ENCODE results near the gene HS2ST1.
A peak's percentile ranks its signal among the peaks of the same experiment; 100 is the strongest.
"Not testable (repeated sequence)": the region's sequence is repeated elsewhere in the genome, so short reads cannot be mapped to it uniquely, and the experiment has no call there.

The HS2ST1 gene

GRCh38 chr1:86948212-86948611 is 33.8 kb downstream of the HS2ST1 start:
- Histone ChIP-seq H3K27ac (ENCODE audit: low read length) (no peak overlapping the region), H3K4me1 (ENCODE audit: control insufficient read depth, insufficient read depth, low read length) (peaks cover 1% of the 10 kb centered on the region; the same call in 1 of the 2 replicates), H3K9me3 (ENCODE audit: control insufficient read depth, insufficient read depth, low read length) (no peaks in the 10 kb centered on the region), H3K27me3 (ENCODE audit: control insufficient read depth, insufficient read depth, low read length) (no peaks in the 10 kb centered on the region), H3K4me3 (ENCODE audit: low read length) (no peak overlapping the region), H3K36me3 (ENCODE audit: control insufficient read depth, insufficient read depth, low read length) (no peaks in the 10 kb centered on the region)
- no peak for DNase-seq (ENCODE audit: low read depth, low spot score)
- no CpG with 5 or more reads among the region's 5 CpGs for WGBS (ENCODE audit: insufficient coverage, insufficient read length)

DNA sequence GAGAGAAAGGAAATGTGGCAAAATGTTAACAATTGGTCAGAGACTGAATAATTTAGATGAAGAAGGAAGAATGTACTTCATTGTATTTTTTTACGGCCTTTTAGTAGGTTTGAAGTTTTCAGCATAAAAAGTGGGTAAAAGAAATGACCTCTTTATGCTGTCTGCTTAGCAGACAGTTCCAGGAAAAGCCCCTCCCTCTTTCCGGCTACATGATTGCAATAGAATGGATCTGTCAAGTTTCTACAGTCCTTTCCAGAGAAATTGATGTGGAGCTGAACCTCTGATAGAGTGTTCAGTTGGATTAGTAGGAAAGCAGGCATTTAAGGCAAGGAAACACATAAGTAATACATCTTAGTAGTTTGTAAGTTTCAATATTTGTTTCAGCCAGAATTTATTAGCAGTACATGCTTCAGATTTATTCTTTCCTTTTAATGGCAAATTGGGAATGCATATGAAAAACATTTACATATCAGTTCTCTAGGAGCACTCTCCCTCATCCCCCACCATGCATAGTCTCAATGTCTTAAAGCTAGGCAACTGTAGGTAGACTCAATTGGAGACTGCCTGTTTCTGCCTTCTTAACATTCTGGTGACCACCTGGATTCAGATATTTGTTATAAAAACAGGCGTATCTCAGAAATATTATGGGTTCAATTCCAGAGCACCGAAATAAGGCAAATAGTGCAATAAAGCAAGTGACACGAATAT is 36.4 kb downstream of the HS2ST1 start:
- DNase-seq (ENCODE audit: low read depth, low spot score) = no peak
- WGBS (ENCODE audit: insufficient coverage, insufficient read length) = no CpG with 5 or more reads among the region's 5 CpGs
- H3K36me3 ChIP-seq (ENCODE audit: control insufficient read depth, insufficient read depth, low read length) = no peaks in the 10 kb centered on the region
- no peaks in the 10 kb centered on the region for H3K9me3 ChIP-seq (ENCODE audit: control insufficient read depth, insufficient read depth, low read length)
- peaks cover 1% of the 10 kb centered on the region for H3K4me1 ChIP-seq (ENCODE audit: control insufficient read depth, insufficient read depth, low read length)
- H3K27ac ChIP-seq (ENCODE audit: low read length) = no peak overlapping the region
- no peak overlapping the region for H3K4me3 ChIP-seq (ENCODE audit: low read length)
- no peaks in the 10 kb centered on the region for H3K27me3 ChIP-seq (ENCODE audit: control insufficient read depth, insufficient read depth, low read length)

GRCh38 chr1:86951430-86951829 is 37.0 kb downstream of the HS2ST1 start:
- H3K4me1 ChIP-seq (ENCODE audit: control insufficient read depth, insufficient read depth, low read length) = peaks cover 1% of the 10 kb centered on the region
- H3K4me3 ChIP-seq (ENCODE audit: low read length) = no peak overlapping the region
- no peaks in the 10 kb centered on the region for H3K9me3 ChIP-seq (ENCODE audit: control insufficient read depth, insufficient read depth, low read length)
- no peak for DNase-seq (ENCODE audit: low read depth, low spot score)
- no CpG with 5 or more reads among the region's 1 CpG for WGBS (ENCODE audit: insufficient coverage, insufficient read length)
- H3K36me3 ChIP-seq (ENCODE audit: control insufficient read depth, insufficient read depth, low read length) = no peaks in the 10 kb centered on the region
- H3K27ac ChIP-seq (ENCODE audit: low read length) = no peak overlapping the region
- no peaks in the 10 kb centered on the region for H3K27me3 ChIP-seq (ENCODE audit: control insufficient read depth, insufficient read depth, low read length)

GRCh38 chr1:86953167-86953566 is 38.7 kb downstream of the HS2ST1 start:
- no peaks in the 10 kb centered on the region for H3K36me3 ChIP-seq (ENCODE audit: control insufficient read depth, insufficient read depth, low read length)
- WGBS (ENCODE audit: insufficient coverage, insufficient read length) = no CpG with 5 or more reads among the region's 3 CpGs
- H3K27me3 ChIP-seq (ENCODE audit: control insufficient read depth, insufficient read depth, low read length) = no peaks in the 10 kb centered on the region
- H3K4me1 ChIP-seq (ENCODE audit: control insufficient read depth, insufficient read depth, low read length) = peaks cover 1% of the 10 kb centered on the region
- no peak for DNase-seq (ENCODE audit: low read depth, low spot score)
- no peak overlapping the region for H3K27ac ChIP-seq (ENCODE audit: low read length)
- no peaks in the 10 kb centered on the region for H3K9me3 ChIP-seq (ENCODE audit: control insufficient read depth, insufficient read depth, low read length)
- H3K4me3 ChIP-seq (ENCODE audit: low read length) = no peak overlapping the region

- Histone ChIP-seq H3K36me3 (ENCODE audit: control insufficient read depth, insufficient read depth, low read length) (no peaks in the 10 kb centered on the region), H3K9me3 (ENCODE audit: control insufficient read depth, insufficient read depth, low read length) (no peaks in the 10 kb centered on the region), H3K27ac (ENCODE audit: low read length) (no peak overlapping the region), H3K27me3 (ENCODE audit: control insufficient read depth, insufficient read depth, low read length) (no peaks in the 10 kb centered on the region), H3K4me1 (ENCODE audit: control insufficient read depth, insufficient read depth, low read length) (peaks cover 1% of the 10 kb centered on the region), H3K4me3 (ENCODE audit: low read length) (no peak overlapping the region)
- DNase-seq (ENCODE audit: low read depth, low spot score) = no peak
- no CpG with 5 or more reads among the region's 3 CpGs for WGBS (ENCODE audit: insufficient coverage, insufficient read length)
Observed at GRCh38 chr1:86955678-86956077, 41.2 kb downstream of the HS2ST1 start.

GRCh38 chr1:86956221-86956620 is 41.8 kb downstream of the HS2ST1 start:
- Histone ChIP-seq H3K36me3 (ENCODE audit: control insufficient read depth, insufficient read depth, low read length) (no peaks in the 10 kb centered on the region), H3K9me3 (ENCODE audit: control insufficient read depth, insufficient read depth, low read length) (no peaks in the 10 kb centered on the region), H3K4me3 (ENCODE audit: low read length) (no peak overlapping the region), H3K4me1 (ENCODE audit: control insufficient read depth, insufficient read depth, low read length) (no peaks in the 10 kb centered on the region; the same call in 1 of the 2 replicates), H3K27me3 (ENCODE audit: control insufficient read depth, insufficient read depth, low read length) (no peaks in the 10 kb centered on the region), H3K27ac (ENCODE audit: low read length) (no peak overlapping the region)
- DNase-seq (ENCODE audit: low read depth, low spot score) = no peak

GRCh38 chr1:86957221-86957620 is 42.8 kb downstream of the HS2ST1 start:
- Histone ChIP-seq H3K27ac (ENCODE audit: low read length) (no peak overlapping the region), H3K4me3 (ENCODE audit: low read length) (no peak overlapping the region), H3K27me3 (ENCODE audit: control insufficient read depth, insufficient read depth, low read length) (no peaks in the 10 kb centered on the region), H3K36me3 (ENCODE audit: control insufficient read depth, insufficient read depth, low read length) (no peaks in the 10 kb centered on the region), H3K9me3 (ENCODE audit: control insufficient read depth, insufficient read depth, low read length) (no peaks in the 10 kb centered on the region), H3K4me1 (ENCODE audit: control insufficient read depth, insufficient read depth, low read length) (no peaks in the 10 kb centered on the region; the same call in 1 of the 2 replicates)
- no peak for DNase-seq (ENCODE audit: low read depth, low spot score)

DNA sequence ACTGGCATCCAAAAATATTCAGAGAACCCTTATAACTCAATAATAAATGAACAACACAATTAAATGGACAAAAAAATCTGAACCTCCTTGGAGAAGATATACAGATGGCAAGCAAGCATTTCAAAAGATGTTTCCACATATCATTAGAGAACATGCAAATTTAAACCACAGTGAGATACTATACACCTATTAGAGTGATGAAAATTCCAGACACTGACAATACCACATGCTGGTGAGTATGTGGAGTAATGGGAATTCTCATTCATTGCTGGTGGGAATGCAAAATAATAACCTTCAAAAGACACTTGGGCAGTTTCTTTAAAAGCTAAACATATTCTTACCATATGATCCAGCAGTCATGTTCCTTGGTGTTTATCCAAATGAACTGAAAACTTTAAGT is 46.1 kb downstream of the HS2ST1 start:
- Histone ChIP-seq H3K4me3 (ENCODE audit: low read length) (no peak overlapping the region), H3K4me1 (ENCODE audit: control insufficient read depth, insufficient read depth, low read length) (peaks cover 1% of the 10 kb centered on the region; the same call in 1 of the 2 replicates), H3K9me3 (ENCODE audit: control insufficient read depth, insufficient read depth, low read length) (no peaks in the 10 kb centered on the region), H3K36me3 (ENCODE audit: control insufficient read depth, insufficient read depth, low read length) (no peaks in the 10 kb centered on the region), H3K27me3 (ENCODE audit: control insufficient read depth, insufficient read depth, low read length) (no peaks in the 10 kb centered on the region), H3K27ac (ENCODE audit: low read length) (no peak overlapping the region)
- DNase-seq (ENCODE audit: low read depth, low spot score) = no peak

GRCh38 chr1:86963841-86964240 is 49.4 kb downstream of the HS2ST1 start:
- H3K4me1 ChIP-seq (ENCODE audit: control insufficient read depth, insufficient read depth, low read length); H3K27me3 ChIP-seq (ENCODE audit: control insufficient read depth, insufficient read depth, low read length); H3K27ac ChIP-seq (ENCODE audit: low read length); H3K9me3 ChIP-seq (ENCODE audit: control insufficient read depth, insufficient read depth, low read length); H3K36me3 ChIP-seq (ENCODE audit: control insufficient read depth, insufficient read depth, low read length); H3K4me3 ChIP-seq (ENCODE audit: low read length); DNase-seq (ENCODE audit: low read depth, low spot score): not testable (repeated sequence)
- no CpG with 5 or more reads among the region's 36 CpGs for WGBS (ENCODE audit: insufficient coverage, insufficient read length)

GRCh38 chr1:86965012-86965826 is 50.8 kb downstream of the HS2ST1 start:
- no peak overlapping the region for H3K4me3 ChIP-seq (ENCODE audit: low read length)
- H3K9me3 ChIP-seq (ENCODE audit: control insufficient read depth, insufficient read depth, low read length) = no peaks in the 10 kb centered on the region
- DNase-seq (ENCODE audit: low read depth, low spot score) = peak; percentile 16
- H3K27ac ChIP-seq (ENCODE audit: low read length) = no peak overlapping the region
- H3K4me1 ChIP-seq (ENCODE audit: control insufficient read depth, insufficient read depth, low read length) = peaks cover 1% of the 10 kb centered on the region; the same call in 1 of the 2 replicates
- no CpG with 5 or more reads among the region's 2 CpGs for WGBS (ENCODE audit: insufficient coverage, insufficient read length)
- H3K27me3 ChIP-seq (ENCODE audit: control insufficient read depth, insufficient read depth, low read length) = no peaks in the 10 kb centered on the region
- no peaks in the 10 kb centered on the region for H3K36me3 ChIP-seq (ENCODE audit: control insufficient read depth, insufficient read depth, low read length)

DNA sequence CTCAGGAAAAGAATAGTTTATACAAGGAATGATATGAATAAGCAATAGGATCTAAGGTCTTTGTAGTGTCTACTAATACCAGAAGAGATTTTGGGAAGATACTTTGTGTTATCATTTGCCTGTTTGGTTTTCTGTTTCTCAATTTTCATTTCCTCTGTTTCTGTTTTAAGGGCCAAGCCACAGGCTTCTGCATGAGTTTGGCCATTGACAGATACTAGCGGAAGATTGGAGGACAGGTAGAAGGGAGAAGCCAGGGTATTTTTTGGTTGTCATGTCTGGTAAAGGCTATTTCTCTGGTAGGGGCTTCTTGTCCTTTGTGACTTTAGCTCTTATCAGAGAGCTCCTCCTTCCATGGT is 51.4 kb downstream of the HS2ST1 start:
- no CpG with 5 or more reads among the region's 1 CpG for WGBS (ENCODE audit: insufficient coverage, insufficient read length)
- no peak for DNase-seq (ENCODE audit: low read depth, low spot score)
- no peaks in the 10 kb centered on the region for H3K36me3 ChIP-seq (ENCODE audit: control insufficient read depth, insufficient read depth, low read length)
- no peak overlapping the region for H3K27ac ChIP-seq (ENCODE audit: low read length)
- H3K4me1 ChIP-seq (ENCODE audit: control insufficient read depth, insufficient read depth, low read length) = peaks cover 1% of the 10 kb centered on the region; the same call in 1 of the 2 replicates
- no peak overlapping the region for H3K4me3 ChIP-seq (ENCODE audit: low read length)
- H3K27me3 ChIP-seq (ENCODE audit: control insufficient read depth, insufficient read depth, low read length) = no peaks in the 10 kb centered on the region
- no peaks in the 10 kb centered on the region for H3K9me3 ChIP-seq (ENCODE audit: control insufficient read depth, insufficient read depth, low read length)
